Measurements from ENCODE around the gene SLCO4A1.

The SLCO4A1 gene

GRCh38 chr20:62618611-62619529 is 23.4 kb upstream of the SLCO4A1 start:
- no peaks in the 10 kb centered on the region for H3K4me1 ChIP-seq (ENCODE audit: control insufficient read depth, insufficient read depth, low read length)
- H3K4me3 ChIP-seq (ENCODE audit: low read depth, low read length): no peak overlapping the region
- H3K36me3 ChIP-seq (ENCODE audit: control insufficient read depth, insufficient read depth, low read length): no peaks in the 10 kb centered on the region
- no peak overlapping the region for H3K9ac ChIP-seq (ENCODE audit: low read depth, low read length)
- no peaks in the 10 kb centered on the region for H3K9me3 ChIP-seq (ENCODE audit: control insufficient read depth, insufficient read depth, low read length)
- no peaks in the 10 kb centered on the region for H3K27me3 ChIP-seq (ENCODE audit: control insufficient read depth, insufficient read depth, low read length)

GRCh38 chr20:62620625-62621024 is 21.7 kb upstream of the SLCO4A1 start:
- Histone ChIP-seq H3K4me1 (ENCODE audit: control insufficient read depth, insufficient read depth, low read length) (no peaks in the 10 kb centered on the region), H3K9ac (ENCODE audit: low read depth, low read length) (no peak overlapping the region), H3K9me3 (ENCODE audit: control insufficient read depth, insufficient read depth, low read length) (no peaks in the 10 kb centered on the region), H3K27me3 (ENCODE audit: control insufficient read depth, insufficient read depth, low read length) (no peaks in the 10 kb centered on the region), H3K4me3 (ENCODE audit: low read depth, low read length) (no peak overlapping the region), H3K36me3 (ENCODE audit: control insufficient read depth, insufficient read depth, low read length) (no peaks in the 10 kb centered on the region)

- no peak overlapping the region for H3K4me3 ChIP-seq (ENCODE audit: low read depth, low read length)
- H3K9me3 ChIP-seq (ENCODE audit: control insufficient read depth, insufficient read depth, low read length): no peaks in the 10 kb centered on the region
- H3K36me3 ChIP-seq (ENCODE audit: control insufficient read depth, insufficient read depth, low read length): no peaks in the 10 kb centered on the region
- no peaks in the 10 kb centered on the region for H3K27me3 ChIP-seq (ENCODE audit: control insufficient read depth, insufficient read depth, low read length)
- no peaks in the 10 kb centered on the region for H3K4me1 ChIP-seq (ENCODE audit: control insufficient read depth, insufficient read depth, low read length)
- no peak overlapping the region for H3K9ac ChIP-seq (ENCODE audit: low read depth, low read length)
Observed at GRCh38 chr20:62621251-62622110, 20.8 kb upstream of the SLCO4A1 start.

GRCh38 chr20:62622178-62622876 is 20.0 kb upstream of the SLCO4A1 start:
- Histone ChIP-seq H3K9me3 (ENCODE audit: control insufficient read depth, insufficient read depth, low read length) (no peaks in the 10 kb centered on the region), H3K4me3 (ENCODE audit: low read depth, low read length) (no peak overlapping the region), H3K4me1 (ENCODE audit: control insufficient read depth, insufficient read depth, low read length) (no peaks in the 10 kb centered on the region), H3K9ac (ENCODE audit: low read depth, low read length) (no peak overlapping the region), H3K27me3 (ENCODE audit: control insufficient read depth, insufficient read depth, low read length) (no peaks in the 10 kb centered on the region), H3K36me3 (ENCODE audit: control insufficient read depth, insufficient read depth, low read length) (no peaks in the 10 kb centered on the region)

- no peaks in the 10 kb centered on the region for H3K4me1 ChIP-seq (ENCODE audit: control insufficient read depth, insufficient read depth, low read length)
- no peaks in the 10 kb centered on the region for H3K9me3 ChIP-seq (ENCODE audit: control insufficient read depth, insufficient read depth, low read length)
- H3K27me3 ChIP-seq (ENCODE audit: control insufficient read depth, insufficient read depth, low read length): no peaks in the 10 kb centered on the region
- H3K4me3 ChIP-seq (ENCODE audit: low read depth, low read length): no peak overlapping the region
- no peak overlapping the region for H3K9ac ChIP-seq (ENCODE audit: low read depth, low read length)
- no peaks in the 10 kb centered on the region for H3K36me3 ChIP-seq (ENCODE audit: control insufficient read depth, insufficient read depth, low read length)
Observed at GRCh38 chr20:62622877-62623487, 19.3 kb upstream of the SLCO4A1 start.

- Histone ChIP-seq H3K9ac (ENCODE audit: low read depth, low read length) (no peak overlapping the region), H3K4me1 (ENCODE audit: control insufficient read depth, insufficient read depth, low read length) (no peaks in the 10 kb centered on the region), H3K27me3 (ENCODE audit: control insufficient read depth, insufficient read depth, low read length) (no peaks in the 10 kb centered on the region), H3K36me3 (ENCODE audit: control insufficient read depth, insufficient read depth, low read length) (no peaks in the 10 kb centered on the region), H3K4me3 (ENCODE audit: low read depth, low read length) (no peak overlapping the region), H3K9me3 (ENCODE audit: control insufficient read depth, insufficient read depth, low read length) (no peaks in the 10 kb centered on the region)
Observed at GRCh38 chr20:62623488-62624324, 18.6 kb upstream of the SLCO4A1 start.

GRCh38 chr20:62624325-62624690 is 18.0 kb upstream of the SLCO4A1 start:
- H3K27me3 ChIP-seq (ENCODE audit: control insufficient read depth, insufficient read depth, low read length): no peaks in the 10 kb centered on the region
- H3K36me3 ChIP-seq (ENCODE audit: control insufficient read depth, insufficient read depth, low read length): no peaks in the 10 kb centered on the region
- H3K9me3 ChIP-seq (ENCODE audit: control insufficient read depth, insufficient read depth, low read length): no peaks in the 10 kb centered on the region
- H3K4me3 ChIP-seq (ENCODE audit: low read depth, low read length): no peak overlapping the region
- H3K4me1 ChIP-seq (ENCODE audit: control insufficient read depth, insufficient read depth, low read length): no peaks in the 10 kb centered on the region
- no peak overlapping the region for H3K9ac ChIP-seq (ENCODE audit: low read depth, low read length)

- no peaks in the 10 kb centered on the region for H3K27me3 ChIP-seq (ENCODE audit: control insufficient read depth, insufficient read depth, low read length)
- H3K4me1 ChIP-seq (ENCODE audit: control insufficient read depth, insufficient read depth, low read length): no peaks in the 10 kb centered on the region
- H3K4me3 ChIP-seq (ENCODE audit: low read depth, low read length): no peak overlapping the region
- no peak overlapping the region for H3K9ac ChIP-seq (ENCODE audit: low read depth, low read length)
- no peaks in the 10 kb centered on the region for H3K9me3 ChIP-seq (ENCODE audit: control insufficient read depth, insufficient read depth, low read length)
- no peaks in the 10 kb centered on the region for H3K36me3 ChIP-seq (ENCODE audit: control insufficient read depth, insufficient read depth, low read length)
Observed at GRCh38 chr20:62624719-62625453, 17.4 kb upstream of the SLCO4A1 start.

- H3K9ac ChIP-seq (ENCODE audit: low read depth, low read length): no peak overlapping the region
- no peak overlapping the region for H3K4me3 ChIP-seq (ENCODE audit: low read depth, low read length)
- H3K4me1 ChIP-seq (ENCODE audit: control insufficient read depth, insufficient read depth, low read length): no peaks in the 10 kb centered on the region
- H3K27me3 ChIP-seq (ENCODE audit: control insufficient read depth, insufficient read depth, low read length): no peaks in the 10 kb centered on the region
- no peaks in the 10 kb centered on the region for H3K36me3 ChIP-seq (ENCODE audit: control insufficient read depth, insufficient read depth, low read length)
- H3K9me3 ChIP-seq (ENCODE audit: control insufficient read depth, insufficient read depth, low read length): no peaks in the 10 kb centered on the region
Observed at GRCh38 chr20:62625516-62625915, 16.8 kb upstream of the SLCO4A1 start.

- H3K9ac ChIP-seq (ENCODE audit: low read depth, low read length): no peak overlapping the region
- no peak overlapping the region for H3K4me3 ChIP-seq (ENCODE audit: low read depth, low read length)
- no peaks in the 10 kb centered on the region for H3K9me3 ChIP-seq (ENCODE audit: control insufficient read depth, insufficient read depth, low read length)
- H3K4me1 ChIP-seq (ENCODE audit: control insufficient read depth, insufficient read depth, low read length): no peaks in the 10 kb centered on the region
- H3K27me3 ChIP-seq (ENCODE audit: control insufficient read depth, insufficient read depth, low read length): no peaks in the 10 kb centered on the region
- no peaks in the 10 kb centered on the region for H3K36me3 ChIP-seq (ENCODE audit: control insufficient read depth, insufficient read depth, low read length)
Observed at GRCh38 chr20:62625921-62626547, 16.3 kb upstream of the SLCO4A1 start.

All from iPS-15b (cell line).